Gastroesophageal sphincter (tissue), 4 donors: ENCODE results near the gene IER3IP1. TPM values are rescaled to one million over a fixed set of nuclear protein-coding genes. Genes with fewer than 3 reads are reported as not detected.
"Not testable (repeated sequence)": the region's sequence is repeated elsewhere in the genome, so short reads cannot be mapped to it uniquely, and the experiment has no call there.

ENCODE experiments used
- ATAC-seq: fragments of 150-250 bp; one replicate; pipeline ENCODE4 v1.9.1; 2016; ENCODE audit warnings: mild to moderate bottlenecking, moderate library complexity
- H3K27ac ChIP-seq, 4 donors: fragments of 200-600 bp; sonication (generic) in 3 of 4; 1 replicate in 3 of 4; 2 replicates in 1 of 4; pipeline ENCODE4 v1.5.1; 2016 to 2019
- H3K27me3 ChIP-seq: fragments of 200-600 bp; sonication (generic); one replicate; pipeline ENCODE4 v1.5.1; 2019
- H3K36me3 ChIP-seq, 2 donors: fragments of 200-600 bp; sonication (generic); one replicate each; pipeline ENCODE4 v1.5.1; 2019; ENCODE audit warnings: control low read depth in 1 of 2
- H3K4me1 ChIP-seq, 3 donors: fragments of 200-600 bp; sonication (generic); 1 replicate in 2 of 3; 2 replicates in 1 of 3; pipeline ENCODE4 v1.5.1; 2016 to 2019; ENCODE audit warnings: control low read depth in 2 of 3
- H3K4me3 ChIP-seq, 2 donors: fragments of 200-600 bp; sonication (generic); one replicate each; pipeline ENCODE4 v1.5.1; 2019; ENCODE audit warnings: mild to moderate bottlenecking in 1 of 2, moderate library complexity in 1 of 2
- H3K9me3 ChIP-seq, 3 donors: fragments of 200-600 bp; sonication (generic); one replicate each; pipeline ENCODE4 v1.5.1; 2017 to 2019; ENCODE audit warnings: control low read depth in 2 of 3
- EP300 ChIP-seq: sonication (generic); formaldehyde crosslinking; IDR thresholded peaks from one replicate; pipeline ENCODE4 v1.6.1; 2017; ENCODE audit warnings: antibody characterized with exemption, mild to moderate bottlenecking
- POLR2A ChIP-seq, 2 donors: fragments of 450-650 bp; IDR thresholded peaks; one replicate each; pipeline ENCODE4 v1.6.1; 2017; ENCODE audit warnings: antibody characterized with exemption in 2 of 2, mild to moderate bottlenecking in 2 of 2, moderate library complexity in 1 of 2
- POLR2AphosphoS5 ChIP-seq: sonication (generic); formaldehyde crosslinking; IDR thresholded peaks from one replicate; pipeline ENCODE4 v1.6.1; 2017; ENCODE audit warnings: antibody characterized with exemption
- WGBS, 2 donors: methylation state at CpG; one replicate each; pipeline ENCODE4 v1.1.5; 2018; ENCODE audit warnings: low coverage in 1 of 2; 5-methylcytosine and 5-hydroxymethylcytosine counted together
- total RNA-seq, 4 donors: library from RNA; depleted of rRNA; stranded (reverse); fragments of >200 nt; gene quantifications; one replicate each; pipeline ENCODE4 v1.1.0, GENCODE V29; 2016
- TF ChIP-seq, protein P1 (sequence below), 4 experiments: fragments of 200-600 bp in 2 of 4; fragments of 450-650 bp in 2 of 4; sonication (generic) in 1 of 4; IDR thresholded peaks; one replicate each; pipeline ENCODE4 v1.5.1; 2017 to 2019; ENCODE audit warnings: antibody characterized with exemption in 4 of 4, mild to moderate bottlenecking in 2 of 4, moderate library complexity in 2 of 4

IER3IP1 gene
- total RNA-seq, 4 donors from 2014 or later = 7.1 to 13.8 (median 10.5) TPM

DNA sequence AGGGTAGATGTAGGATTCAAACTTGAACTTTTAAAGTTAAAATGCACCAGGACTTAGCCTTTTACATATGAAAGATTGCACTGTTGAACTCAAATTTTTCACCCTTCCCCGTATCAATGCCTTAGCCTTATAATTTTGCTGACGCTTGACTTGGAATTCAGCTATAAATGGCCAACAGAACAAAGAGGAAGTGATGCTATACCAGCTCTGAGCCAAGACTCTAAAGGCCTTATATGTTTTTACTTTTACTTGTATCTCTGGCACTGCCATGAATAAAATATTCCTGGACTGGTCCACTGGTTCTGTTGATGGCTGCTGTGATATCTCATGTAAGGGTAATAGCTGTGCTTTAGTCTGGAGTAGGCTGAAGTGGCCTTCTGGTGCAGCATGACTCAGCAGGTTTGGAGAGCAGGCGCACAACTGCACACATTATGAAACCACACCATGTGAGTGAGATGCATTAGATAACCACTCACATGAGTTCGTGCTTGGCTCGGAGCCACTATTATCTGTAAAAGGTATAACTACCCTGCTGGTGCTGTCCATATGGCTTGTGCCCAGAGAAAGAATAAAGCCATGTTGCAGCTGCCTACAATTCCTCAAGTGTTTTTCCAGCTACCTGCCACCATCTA is 8.4 kb upstream of the IER3IP1 start:
- no peaks in the 10 kb centered on the region for H3K27me3 ChIP-seq
- H3K4me3 ChIP-seq = no peak overlapping the region
- no peak overlapping the region for H3K27ac ChIP-seq
- no peaks in the 10 kb centered on the region for H3K4me1 ChIP-seq
- H3K36me3 ChIP-seq = no peaks in the 10 kb centered on the region
- no peaks in the 10 kb centered on the region for H3K9me3 ChIP-seq
- 56 to 80% methylated on average over 3 to 4 of the region's 5 CpGs for WGBS, 2 donors
- peak; percentile 22 for ATAC-seq
- TF ChIP-seq POLR2AphosphoS5 (no peak), EP300 (no peak)
- TF ChIP-seq, protein P1, sequence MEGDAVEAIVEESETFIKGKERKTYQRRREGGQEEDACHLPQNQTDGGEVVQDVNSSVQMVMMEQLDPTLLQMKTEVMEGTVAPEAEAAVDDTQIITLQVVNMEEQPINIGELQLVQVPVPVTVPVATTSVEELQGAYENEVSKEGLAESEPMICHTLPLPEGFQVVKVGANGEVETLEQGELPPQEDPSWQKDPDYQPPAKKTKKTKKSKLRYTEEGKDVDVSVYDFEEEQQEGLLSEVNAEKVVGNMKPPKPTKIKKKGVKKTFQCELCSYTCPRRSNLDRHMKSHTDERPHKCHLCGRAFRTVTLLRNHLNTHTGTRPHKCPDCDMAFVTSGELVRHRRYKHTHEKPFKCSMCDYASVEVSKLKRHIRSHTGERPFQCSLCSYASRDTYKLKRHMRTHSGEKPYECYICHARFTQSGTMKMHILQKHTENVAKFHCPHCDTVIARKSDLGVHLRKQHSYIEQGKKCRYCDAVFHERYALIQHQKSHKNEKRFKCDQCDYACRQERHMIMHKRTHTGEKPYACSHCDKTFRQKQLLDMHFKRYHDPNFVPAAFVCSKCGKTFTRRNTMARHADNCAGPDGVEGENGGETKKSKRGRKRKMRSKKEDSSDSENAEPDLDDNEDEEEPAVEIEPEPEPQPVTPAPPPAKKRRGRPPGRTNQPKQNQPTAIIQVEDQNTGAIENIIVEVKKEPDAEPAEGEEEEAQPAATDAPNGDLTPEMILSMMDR (IDR thresholded peaks at IDR 0.05) = no peak

DNA sequence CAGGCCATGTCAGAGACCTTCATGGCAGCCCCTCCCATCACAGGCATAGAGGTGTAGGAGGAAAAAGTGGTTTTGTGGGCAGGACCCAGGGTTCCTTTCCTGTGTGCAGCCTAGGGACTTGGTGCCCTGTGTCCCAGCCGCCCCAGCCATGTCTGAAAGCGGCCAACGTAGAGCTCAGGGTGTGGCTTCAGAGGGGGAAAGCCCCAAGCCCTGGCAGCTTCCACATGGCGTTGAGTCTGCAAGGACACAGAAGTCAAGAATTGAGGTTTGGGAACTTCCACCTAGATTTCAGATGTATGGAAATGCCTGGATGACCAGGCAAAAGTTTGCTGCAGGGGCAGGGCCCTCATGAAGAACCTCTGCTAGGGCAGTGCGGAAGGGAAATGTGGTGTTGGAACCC is 6.0 kb upstream of the IER3IP1 start:
- H3K36me3 ChIP-seq, H3K27ac ChIP-seq, ATAC-seq, H3K4me1 ChIP-seq, H3K4me3 ChIP-seq, H3K27me3 ChIP-seq, H3K9me3 ChIP-seq: not testable (repeated sequence)
- WGBS, 2 donors = 89% methylated on average over 5 of the region's 5 CpGs; no CpG with 5 or more reads in 1 of the 2 donors

DNA sequence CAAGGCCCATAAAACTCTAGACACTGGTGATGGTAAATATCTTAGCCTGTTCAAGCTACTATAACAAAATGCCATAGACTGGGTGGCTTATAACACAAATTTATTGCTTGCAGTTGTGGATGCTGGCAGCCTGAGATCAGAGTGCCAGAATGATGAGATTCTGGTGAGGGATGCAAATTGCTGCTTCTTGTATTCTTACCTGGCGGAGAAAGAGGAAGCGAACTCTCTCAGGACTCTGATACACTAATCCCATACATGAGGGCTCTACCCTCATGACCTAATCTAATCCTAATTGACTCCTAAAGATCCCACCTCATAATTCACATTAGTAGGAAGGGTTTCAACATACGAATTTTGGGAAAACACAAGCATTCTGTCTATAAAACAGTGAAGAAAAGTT is 4.6 kb upstream of the IER3IP1 start:
- whole genome bisulfite sequencing, 2 donors = 73 to 80% methylated on average over 1 to 3 of the region's 3 CpGs
- Histone ChIP-seq H3K4me3 (no peak overlapping the region), H3K36me3 (no peaks in the 10 kb centered on the region), H3K27me3 (no peaks in the 10 kb centered on the region), H3K27ac (no peak overlapping the region), H3K4me1 (peaks cover 0 to 5% (median 0%) of the 10 kb centered on the region in 3 donors), H3K9me3 (no peaks in the 10 kb centered on the region)
- ATAC-seq = no peak
- TF ChIP-seq EP300 (no peak), POLR2AphosphoS5 (no peak), POLR2A (IDR thresholded peaks at IDR 0.05) (no peak)
- TF ChIP-seq, protein P1 (IDR thresholded peaks at IDR 0.05) = no peak

DNA sequence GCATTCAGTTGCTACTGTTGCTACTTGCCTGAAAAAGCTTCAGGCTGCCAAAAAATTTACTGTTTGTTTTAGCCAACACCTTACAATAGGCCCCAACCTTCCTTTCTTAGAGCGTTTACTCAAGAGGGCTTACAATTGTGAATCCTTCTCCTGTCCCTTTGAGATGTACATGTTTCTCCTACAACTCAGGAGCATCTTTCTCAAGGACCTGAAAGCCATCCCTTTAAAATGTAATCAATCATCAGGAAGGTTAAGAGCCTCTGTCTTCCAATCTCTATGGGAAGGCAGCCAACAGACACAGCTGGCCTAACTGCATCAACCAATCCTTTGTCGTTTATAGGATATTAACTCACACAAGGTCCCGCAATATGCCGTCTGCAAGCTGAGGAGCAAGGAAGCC is 3.4 kb upstream of the IER3IP1 start:
- H3K27me3 ChIP-seq = no peaks in the 10 kb centered on the region
- H3K4me3 ChIP-seq = no peak overlapping the region
- no peak overlapping the region for H3K27ac ChIP-seq
- ATAC-seq = no peak
- peaks cover 0 to 13% (median 6%) of the 10 kb centered on the region in 3 donors for H3K4me1 ChIP-seq
- WGBS, 2 donors = 17 to 42% methylated on average over 1 to 4 of the region's 4 CpGs
- no peaks in the 10 kb centered on the region for H3K36me3 ChIP-seq
- no peaks in the 10 kb centered on the region for H3K9me3 ChIP-seq
- TF ChIP-seq POLR2AphosphoS5 (no peak), EP300 (no peak), POLR2A (IDR thresholded peaks at IDR 0.05) (no peak)
- TF ChIP-seq, protein P1 (IDR thresholded peaks at IDR 0.05) = no peak

DNA sequence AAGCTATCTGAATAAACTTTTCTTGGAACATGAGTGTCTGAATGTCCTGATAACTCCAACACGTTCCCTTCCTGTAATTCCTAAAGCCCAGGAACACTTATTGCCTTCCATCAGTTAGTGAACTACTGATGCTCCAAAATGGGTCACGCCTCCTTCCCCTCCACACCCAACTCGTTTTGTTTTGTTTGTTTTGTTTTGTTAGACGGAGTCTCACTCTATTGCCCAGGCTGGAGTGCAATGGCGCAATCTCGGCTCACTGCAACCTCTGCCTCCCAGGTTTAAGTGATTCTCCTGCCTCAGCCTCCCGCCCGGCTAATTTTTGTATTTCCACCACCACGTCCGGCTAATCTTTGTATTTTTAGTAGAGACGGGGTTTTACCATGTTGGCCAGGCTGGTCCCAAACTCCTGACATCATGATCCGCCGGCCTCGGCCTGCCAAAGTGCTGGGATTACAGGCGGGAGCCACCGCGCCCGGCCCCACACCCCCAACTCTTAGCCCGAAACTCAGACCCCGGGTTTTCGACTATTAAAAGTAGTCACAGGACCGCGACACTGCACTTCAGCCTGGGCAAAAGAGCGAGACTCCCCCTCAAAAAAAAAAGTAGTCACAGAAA is 774 bp downstream of the IER3IP1 start:
- H3K27ac ChIP-seq = peak overlapping the region; percentile 68 to 85 (median 76)
- no peaks in the 10 kb centered on the region for H3K36me3 ChIP-seq
- ATAC-seq = no peak
- 1 to 6% methylated on average over 13 to 14 of the region's 24 CpGs for WGBS, 2 donors
- H3K4me1 ChIP-seq = peaks cover 0 to 39% (median 13%) of the 10 kb centered on the region in 3 donors
- no peaks in the 10 kb centered on the region for H3K27me3 ChIP-seq
- TF ChIP-seq EP300 (no peak), POLR2A (IDR thresholded peaks at IDR 0.05) (no peak), POLR2AphosphoS5 (no peak)
- TF ChIP-seq, protein P1 (IDR thresholded peaks at IDR 0.05) = no peak
- peak overlapping the region; percentile 87 to 99 for H3K4me3 ChIP-seq
- no peaks in the 10 kb centered on the region for H3K9me3 ChIP-seq
